Colonic mucosa (tissue), 4 donors: Measurements from ENCODE around the gene KLHDC8A. TPM values are rescaled to one million over a fixed set of nuclear protein-coding genes. Genes with fewer than 3 reads are reported as not detected.

Source experiments
- DNase-seq: peaks from one replicate; pipeline ENCODE4 v3.0.0-alpha.2; 2020
- H3K27ac ChIP-seq: fragments of 200-600 bp; one replicate; pipeline ENCODE4 v1.8.0; 2021
- H3K27me3 ChIP-seq: fragments of 200-600 bp; one replicate; pipeline ENCODE4 v1.8.0; 2021
- H3K36me3 ChIP-seq: fragments of 200-600 bp; one replicate; pipeline ENCODE4 v1.8.0; 2021
- H3K4me1 ChIP-seq: fragments of 200-600 bp; one replicate; pipeline ENCODE4 v1.8.0; 2021; ENCODE audit warnings: mild to moderate bottlenecking
- H3K4me3 ChIP-seq: fragments of 200-600 bp; one replicate; pipeline ENCODE4 v1.8.0; 2021
- H3K9ac ChIP-seq, 2 donors: one replicate each; pipeline ENCODE4 v1.7.0; 2013; ENCODE audit warnings: control low read depth in 2 of 2, low read depth in 2 of 2, low read length in 2 of 2
- H3K9me3 ChIP-seq: fragments of 200-600 bp; one replicate; pipeline ENCODE4 v1.8.0; 2021
- CTCF ChIP-seq: fragments of 200-600 bp; IDR thresholded peaks from one replicate; pipeline ENCODE4 v1.8.0; 2022; ENCODE audit warnings: antibody characterized with exemption, mild to moderate bottlenecking
- intact Hi-C: fragments of 100-400 bp; cut with DNase I; formaldehyde crosslinking; loops from one replicate; pipeline ENCODE4 v1.14.1; 2022
- total RNA-seq, 2 donors: library from RNA; stranded (reverse); fragmentation: NEBNext Ultra II Directional in 1 of 2; extraction: Animal tissue kit (Norgen Biotek cat#: 25700) in 1 of 2; gene quantifications; one replicate each; pipeline ENCODE4 v1.2.1, GENCODE V29; 2021
- donor health status: healthy.
- donor health status: DM: no; HTN: no; CAD: no.
- donor health status: DM: no; HTN: no; CAD: no.

Gene KLHDC8A
- total RNA-seq, 2 donors from 2014 or later = 0.44 to 0.58 TPM

DNA sequence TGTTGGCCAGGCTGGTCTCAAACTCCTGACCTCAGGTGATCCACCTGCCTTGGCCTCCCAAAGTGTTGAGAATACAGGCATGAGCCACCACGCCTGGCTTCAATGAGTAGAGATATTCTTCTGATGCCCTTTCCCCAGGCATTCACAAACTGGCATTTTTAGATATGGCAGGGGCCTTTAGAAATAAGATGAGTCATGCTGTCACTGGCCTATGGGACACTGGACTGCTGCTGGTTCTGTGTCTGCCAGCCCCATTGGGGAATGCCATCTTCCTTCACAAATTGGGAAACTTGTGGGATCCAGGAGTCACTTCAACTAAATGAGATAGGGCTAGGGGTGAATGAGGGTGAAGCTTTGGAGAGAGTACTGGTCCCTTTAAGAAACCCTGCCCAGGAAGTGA, 16.0 kb downstream of the KLHDC8A start:
- no peak overlapping the region for H3K27ac ChIP-seq
- H3K9ac ChIP-seq = no peak overlapping the region
- H3K4me3 ChIP-seq = no peak overlapping the region
- no peaks in the 10 kb centered on the region for H3K9me3 ChIP-seq
- H3K36me3 ChIP-seq = no peaks in the 10 kb centered on the region
- intact Hi-C loops = no loop called here
- no peak for DNase-seq
- TF ChIP-seq CTCF = no peak
- H3K27me3 ChIP-seq = peaks cover 22% of the 10 kb centered on the region
- H3K4me1 ChIP-seq = peaks cover 11% of the 10 kb centered on the region

- DNase-seq = no peak
- Histone ChIP-seq H3K27ac (no peak overlapping the region), H3K9ac (no peak overlapping the region), H3K9me3 (no peaks in the 10 kb centered on the region), H3K4me1 (peaks cover 11% of the 10 kb centered on the region), H3K27me3 (peaks cover 18% of the 10 kb centered on the region), H3K4me3 (no peak overlapping the region), H3K36me3 (no peaks in the 10 kb centered on the region)
- intact Hi-C loops = loop anchor here (5.0 kb wide), 1 partner anchor 143 kb away; no protein-coding TSS in a partner anchor
- TF ChIP-seq CTCF = no peak
These were observed 17.0 kb downstream of the KLHDC8A start for GRCh38 chr1:205339717-205340116.

DNA sequence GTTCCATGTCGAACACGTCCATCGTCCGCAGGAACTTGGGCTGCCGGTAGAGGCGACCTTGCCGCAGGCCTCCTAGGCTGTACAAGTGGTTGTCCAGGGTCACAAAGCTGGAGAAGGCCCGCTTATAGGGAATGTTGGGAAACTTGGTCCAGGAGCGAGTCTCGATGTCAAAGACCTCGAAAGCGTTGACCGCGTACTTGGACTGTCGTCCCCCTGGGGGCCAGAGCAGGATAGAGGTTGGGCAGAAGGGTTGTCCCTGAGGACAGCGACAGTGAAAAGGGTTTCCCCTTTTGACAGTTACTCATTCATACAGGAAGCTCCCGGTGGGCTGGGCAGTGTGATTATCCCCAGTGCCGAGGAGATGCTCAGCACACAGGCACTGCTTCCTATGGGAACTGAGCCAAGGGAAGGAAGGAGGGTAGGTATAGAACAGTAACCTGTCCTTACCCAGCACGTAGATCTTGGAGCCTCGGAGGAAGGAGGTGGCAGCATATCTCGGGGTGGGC, 17.5 kb downstream of the KLHDC8A start:
- H3K4me3 ChIP-seq = no peak overlapping the region
- DNase-seq = no peak
- peaks cover 9% of the 10 kb centered on the region for H3K4me1 ChIP-seq
- no peak overlapping the region for H3K27ac ChIP-seq
- H3K9me3 ChIP-seq = no peaks in the 10 kb centered on the region
- intact Hi-C loops = loop anchor here (5.0 kb wide), 1 partner anchor 143 kb away; no protein-coding TSS in a partner anchor
- TF ChIP-seq CTCF = no peak
- H3K9ac ChIP-seq = no peak overlapping the region
- no peaks in the 10 kb centered on the region for H3K36me3 ChIP-seq
- H3K27me3 ChIP-seq = peaks cover 15% of the 10 kb centered on the region

GRCh38 chr1:205338011-205338410, 18.7 kb downstream of the KLHDC8A start:
- Histone ChIP-seq H3K9ac (no peak overlapping the region), H3K4me3 (no peak overlapping the region), H3K9me3 (no peaks in the 10 kb centered on the region), H3K27ac (no peak overlapping the region), H3K27me3 (peaks cover 3% of the 10 kb centered on the region), H3K4me1 (no peaks in the 10 kb centered on the region), H3K36me3 (no peaks in the 10 kb centered on the region)
- intact Hi-C loops = loop anchor here (5.0 kb wide), 1 partner anchor 144 kb away; no protein-coding TSS in a partner anchor
- no peak for DNase-seq
- no peak for TF ChIP-seq CTCF

DNA sequence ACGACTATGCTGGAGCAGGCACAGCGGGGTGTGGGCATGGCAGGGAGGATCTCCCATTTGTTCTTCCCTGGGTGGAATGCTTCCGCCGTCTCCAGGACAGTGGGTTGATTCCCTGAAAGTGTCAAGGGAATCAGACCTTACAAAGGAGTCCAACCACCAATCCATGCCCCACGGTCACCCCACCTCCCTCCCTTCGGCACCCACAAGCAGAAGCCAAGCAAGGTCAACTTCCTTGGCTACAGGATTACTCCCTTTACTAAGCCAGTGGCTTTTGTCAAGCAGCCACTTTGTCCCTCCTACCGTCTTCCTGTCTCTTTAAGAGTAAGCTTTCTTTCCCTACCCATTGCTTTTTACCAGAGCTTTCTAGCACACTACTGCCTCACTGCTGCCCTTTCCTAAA, 19.2 kb downstream of the KLHDC8A start:
- DNase-seq = no peak

More for the DNA sequence above, 19.2 kb downstream of the KLHDC8A start:
- intact Hi-C loops = loop anchor here (5.0 kb wide), 1 partner anchor 145 kb away; no protein-coding TSS in a partner anchor
- TF ChIP-seq CTCF = no peak
- Histone ChIP-seq H3K9me3 (no peaks in the 10 kb centered on the region), H3K27me3 (no peaks in the 10 kb centered on the region), H3K9ac (no peak overlapping the region), H3K27ac (no peak overlapping the region), H3K4me1 (no peaks in the 10 kb centered on the region), H3K4me3 (no peak overlapping the region), H3K36me3 (no peaks in the 10 kb centered on the region)
